Measurements from ENCODE around the gene GPR17. TPM values are rescaled to one million over a fixed set of nuclear protein-coding genes. Genes with fewer than 3 reads are reported as not detected.
A peak's percentile ranks its signal among the peaks of the same experiment; 100 is the strongest.

GPR17 gene
- total RNA-seq, 5 donors from 2014 or later (not counting 1 experiment from before 2014, with no cell fraction given), result not detected

GRCh38 chr2:127624320-127624755 is 21.6 kb upstream of the GPR17 start:
- H3K4me1 Mint-ChIP-seq, result peaks cover 0 to 6% (median 0%) of the 10 kb centered on the region in 3 donors

GRCh38 chr2:127624756-127625571 is 21.0 kb upstream of the GPR17 start:
- H3K36me3 ChIP-seq (ENCODE audit: control insufficient read depth in 2 of 2, extremely low read depth in 1 of 2, insufficient read depth in 1 of 2, low read length in 1 of 2), result no peaks in the 10 kb centered on the region
- Mint-ChIP-seq H3K4me3 (no peak overlapping the region), H3K9me3 (no peaks in the 10 kb centered on the region), H3K27me3 (no peaks in the 10 kb centered on the region), H3K4me1 (peaks cover 0 to 7% (median under 1%) of the 10 kb centered on the region in 3 donors), H3K27ac (no peak overlapping the region), H3K36me3 (no peaks in the 10 kb centered on the region)
- H3K27me3 ChIP-seq (replicated peaks in 1 of 2; ENCODE audit: control insufficient read depth in 2 of 2, extremely low read depth in 1 of 2, insufficient read depth in 2 of 2, low read length in 1 of 2), result peaks cover 0 to 11% of the 10 kb centered on the region in 2 experiments
- ChIA-PET POLR2A (no interaction called here), CTCF (interaction anchor here in 1 of 2 donors (0.6 kb wide), 1 partner anchor 32 kb away, joined by 3 read pairs; no protein-coding TSS in a partner anchor)
- WGBS (ENCODE audit: insufficient coverage), result 88% methylated on average over 17 of the region's 23 CpGs
- no peaks in the 10 kb centered on the region for H3K9me3 ChIP-seq
- H3K4me1 ChIP-seq (ENCODE audit: control insufficient read depth in 1 of 2, extremely low read depth in 1 of 2, insufficient read depth in 2 of 2, low read length in 2 of 2), result no peaks in the 10 kb centered on the region
- DNase-seq, result peak in 1 of 35 experiments; percentile 0
- no peak overlapping the region for H3K4me3 ChIP-seq (ENCODE audit: control insufficient read depth in 1 of 2, extremely low read depth in 1 of 2, low read length in 1 of 2)
- no peak overlapping the region for H3K27ac ChIP-seq (ENCODE audit: low read length)
- ATAC-seq (replicated peaks in 1 of 4), result no peak

More at GRCh38 chr2:127624320-127624755, 21.6 kb upstream of the GPR17 start:
- POLR2A ChIA-PET, result no interaction called here
- ATAC-seq (replicated peaks in 1 of 4) (no peak), DNase-seq (no peak)
- Histone ChIP-seq H3K27me3 (replicated peaks in 1 of 2; ENCODE audit: control insufficient read depth in 2 of 2, extremely low read depth in 1 of 2, insufficient read depth in 2 of 2, low read length in 1 of 2) (peaks cover 0 to 15% of the 10 kb centered on the region in 2 experiments), H3K9me3 (no peaks in the 10 kb centered on the region), H3K36me3 (ENCODE audit: control insufficient read depth in 2 of 2, extremely low read depth in 1 of 2, insufficient read depth in 1 of 2, low read length in 1 of 2) (no peaks in the 10 kb centered on the region), H3K4me3 (ENCODE audit: control insufficient read depth in 1 of 2, extremely low read depth in 1 of 2, low read length in 1 of 2) (no peak overlapping the region), H3K4me1 (ENCODE audit: control insufficient read depth in 1 of 2, extremely low read depth in 1 of 2, insufficient read depth in 2 of 2, low read length in 2 of 2) (no peaks in the 10 kb centered on the region), H3K27ac (ENCODE audit: low read length) (no peak overlapping the region)
- Mint-ChIP-seq H3K27me3 (no peaks in the 10 kb centered on the region), H3K27ac (no peak overlapping the region), H3K9me3 (no peaks in the 10 kb centered on the region), H3K36me3 (no peaks in the 10 kb centered on the region), H3K4me3 (no peak overlapping the region)
- CTCF ChIA-PET, result interaction anchor here in 1 of 2 donors (0.6 kb wide), 1 partner anchor 21 kb away, joined by 9 read pairs; no protein-coding TSS in a partner anchor
- 83% methylated on average over 4 of the region's 5 CpGs for WGBS (ENCODE audit: insufficient coverage)

- ATAC-seq (replicated peaks in 1 of 4), result no peak
- Mint-ChIP-seq H3K9me3 (no peaks in the 10 kb centered on the region), H3K27me3 (no peaks in the 10 kb centered on the region), H3K4me1 (peaks cover 0 to 11% (median 4%) of the 10 kb centered on the region in 3 donors), H3K4me3 (no peak overlapping the region), H3K27ac (no peak overlapping the region), H3K36me3 (no peaks in the 10 kb centered on the region)
- no peak overlapping the region for H3K27ac ChIP-seq (ENCODE audit: low read length)
- WGBS (ENCODE audit: insufficient coverage), result 61% methylated on average over 2 of the region's 2 CpGs
- H3K36me3 ChIP-seq (ENCODE audit: control insufficient read depth in 2 of 2, extremely low read depth in 1 of 2, insufficient read depth in 1 of 2, low read length in 1 of 2), result no peaks in the 10 kb centered on the region
- CTCF ChIA-PET, result interaction anchor here in 1 of 2 donors (0.6 kb wide), 1 partner anchor 31 kb away, joined by 3 read pairs; no protein-coding TSS in a partner anchor
- no peaks in the 10 kb centered on the region for H3K9me3 ChIP-seq
- H3K27me3 ChIP-seq (replicated peaks in 1 of 2; ENCODE audit: control insufficient read depth in 2 of 2, extremely low read depth in 1 of 2, insufficient read depth in 2 of 2, low read length in 1 of 2), result peaks cover 0 to 9% of the 10 kb centered on the region in 2 experiments
- peaks cover 2 to 3% of the 10 kb centered on the region in 2 experiments for H3K4me1 ChIP-seq (ENCODE audit: control insufficient read depth in 1 of 2, extremely low read depth in 1 of 2, insufficient read depth in 2 of 2, low read length in 2 of 2)
- POLR2A ChIA-PET, result no interaction called here
- H3K4me3 ChIP-seq (ENCODE audit: control insufficient read depth in 1 of 2, extremely low read depth in 1 of 2, low read length in 1 of 2), result no peak overlapping the region
- no peak for DNase-seq
These were observed 20.4 kb upstream of the GPR17 start for GRCh38 chr2:127625572-127625951.

GRCh38 chr2:127626175-127626574 is 19.8 kb upstream of the GPR17 start:
- H3K36me3 ChIP-seq (ENCODE audit: control insufficient read depth in 2 of 2, extremely low read depth in 1 of 2, insufficient read depth in 1 of 2, low read length in 1 of 2), result no peaks in the 10 kb centered on the region
- H3K27ac ChIP-seq (ENCODE audit: low read length), result no peak overlapping the region
- Mint-ChIP-seq H3K4me1 (peaks cover 0 to 11% (median 6%) of the 10 kb centered on the region in 3 donors), H3K36me3 (no peaks in the 10 kb centered on the region), H3K27ac (no peak overlapping the region), H3K9me3 (no peaks in the 10 kb centered on the region), H3K4me3 (no peak overlapping the region), H3K27me3 (no peaks in the 10 kb centered on the region)
- H3K4me3 ChIP-seq (ENCODE audit: control insufficient read depth in 1 of 2, extremely low read depth in 1 of 2, low read length in 1 of 2), result no peak overlapping the region
- peaks cover 0 to 9% of the 10 kb centered on the region in 2 experiments for H3K27me3 ChIP-seq (replicated peaks in 1 of 2; ENCODE audit: control insufficient read depth in 2 of 2, extremely low read depth in 1 of 2, insufficient read depth in 2 of 2, low read length in 1 of 2)
- DNase-seq (no peak), ATAC-seq (replicated peaks in 1 of 4) (no peak)
- ChIA-PET CTCF (no interaction called here), POLR2A (interaction anchor here in 1 of 2 donors (0.6 kb wide), 1 partner anchor 137 kb away, joined by 4 read pairs; no protein-coding TSS in a partner anchor)
- no peaks in the 10 kb centered on the region for H3K9me3 ChIP-seq
- H3K4me1 ChIP-seq (ENCODE audit: control insufficient read depth in 1 of 2, extremely low read depth in 1 of 2, insufficient read depth in 2 of 2, low read length in 2 of 2), result peaks cover 3 to 8% of the 10 kb centered on the region in 2 experiments
- WGBS (ENCODE audit: insufficient coverage), result 79% methylated on average over 10 of the region's 12 CpGs

- ChIA-PET CTCF (no interaction called here), POLR2A (no interaction called here)
- Mint-ChIP-seq H3K36me3 (no peaks in the 10 kb centered on the region), H3K4me3 (no peak overlapping the region), H3K4me1 (peaks cover 1 to 11% (median 9%) of the 10 kb centered on the region in 3 donors), H3K27me3 (no peaks in the 10 kb centered on the region), H3K27ac (no peak overlapping the region), H3K9me3 (no peaks in the 10 kb centered on the region)
- peaks cover 0 to 11% of the 10 kb centered on the region in 2 experiments for H3K27me3 ChIP-seq (replicated peaks in 1 of 2; ENCODE audit: control insufficient read depth in 2 of 2, extremely low read depth in 1 of 2, insufficient read depth in 2 of 2, low read length in 1 of 2)
- no peak overlapping the region for H3K27ac ChIP-seq (ENCODE audit: low read length)
- DNase-seq (no peak), ATAC-seq (replicated peaks in 1 of 4) (no peak)
- H3K4me1 ChIP-seq (ENCODE audit: control insufficient read depth in 1 of 2, extremely low read depth in 1 of 2, insufficient read depth in 2 of 2, low read length in 2 of 2), result peaks cover 3 to 16% of the 10 kb centered on the region in 2 experiments
- WGBS (ENCODE audit: insufficient coverage), result 92% methylated on average over 24 of the region's 28 CpGs
- H3K4me3 ChIP-seq (ENCODE audit: control insufficient read depth in 1 of 2, extremely low read depth in 1 of 2, low read length in 1 of 2), result no peak overlapping the region
- no peaks in the 10 kb centered on the region for H3K36me3 ChIP-seq (ENCODE audit: control insufficient read depth in 2 of 2, extremely low read depth in 1 of 2, insufficient read depth in 1 of 2, low read length in 1 of 2)
- no peaks in the 10 kb centered on the region for H3K9me3 ChIP-seq
These were observed 18.8 kb upstream of the GPR17 start for GRCh38 chr2:127626917-127627739.

Measured in T-cell (primary cell).